ENCODE measurements around the gene IQGAP2.

The IQGAP2 gene

GRCh38 chr5:76524101-76524835, 121.2 kb downstream of the IQGAP2 start:
- no peak for TF ChIP-seq JUND (IDR thresholded peaks at IDR 0.05; ENCODE audit: low read depth)
- in situ Hi-C loops (cut with HindIII; ENCODE audit: low pct_unique_long_range_greater_than_20kb, low sequenced_read_pairs), result no loop called here
- DNase-seq (ENCODE audit: low read depth in 1 of 2, low spot score in 1 of 2), result no peak

GRCh38 chr5:76524868-76525267, 121.8 kb downstream of the IQGAP2 start:
- DNase-seq (ENCODE audit: low read depth in 1 of 2, low spot score in 1 of 2), result no peak
- no peak for TF ChIP-seq JUND (IDR thresholded peaks at IDR 0.05; ENCODE audit: low read depth)
- in situ Hi-C loops (cut with HindIII; ENCODE audit: low pct_unique_long_range_greater_than_20kb, low sequenced_read_pairs), result no loop called here

- TF ChIP-seq JUND (IDR thresholded peaks at IDR 0.05; ENCODE audit: low read depth), result no peak
- DNase-seq (ENCODE audit: low read depth in 1 of 2, low spot score in 1 of 2), result no peak
- in situ Hi-C loops (cut with HindIII; ENCODE audit: low pct_unique_long_range_greater_than_20kb, low sequenced_read_pairs), result no loop called here
These were observed 122.9 kb downstream of the IQGAP2 start for GRCh38 chr5:76525956-76526355.

- in situ Hi-C loops (cut with HindIII; ENCODE audit: low pct_unique_long_range_greater_than_20kb, low sequenced_read_pairs), result no loop called here
- DNase-seq (ENCODE audit: low read depth in 1 of 2, low spot score in 1 of 2), result no peak
- no peak for TF ChIP-seq JUND (IDR thresholded peaks at IDR 0.05; ENCODE audit: low read depth)
These were observed 124.0 kb downstream of the IQGAP2 start for GRCh38 chr5:76526950-76527583.

GRCh38 chr5:76527685-76528161, 124.6 kb downstream of the IQGAP2 start:
- no peak for DNase-seq (ENCODE audit: low read depth in 1 of 2, low spot score in 1 of 2)
- no peak for TF ChIP-seq JUND (IDR thresholded peaks at IDR 0.05; ENCODE audit: low read depth)
- in situ Hi-C loops (cut with HindIII; ENCODE audit: low pct_unique_long_range_greater_than_20kb, low sequenced_read_pairs), result no loop called here

GRCh38 chr5:76528547-76529331, 125.7 kb downstream of the IQGAP2 start:
- in situ Hi-C loops (cut with HindIII; ENCODE audit: low pct_unique_long_range_greater_than_20kb, low sequenced_read_pairs), result no loop called here
- no peak for TF ChIP-seq JUND (IDR thresholded peaks at IDR 0.05; ENCODE audit: low read depth)
- DNase-seq (ENCODE audit: low read depth in 1 of 2, low spot score in 1 of 2), result no peak

- TF ChIP-seq JUND (IDR thresholded peaks at IDR 0.05; ENCODE audit: low read depth), result no peak
- no peak for DNase-seq (ENCODE audit: low read depth in 1 of 2, low spot score in 1 of 2)
- in situ Hi-C loops (cut with HindIII; ENCODE audit: low pct_unique_long_range_greater_than_20kb, low sequenced_read_pairs), result no loop called here
These were observed 126.6 kb downstream of the IQGAP2 start for GRCh38 chr5:76529464-76530344.

GRCh38 chr5:76532052-76532451, 129.0 kb downstream of the IQGAP2 start:
- in situ Hi-C loops (cut with HindIII; ENCODE audit: low pct_unique_long_range_greater_than_20kb, low sequenced_read_pairs), result no loop called here
- DNase-seq (ENCODE audit: low read depth in 1 of 2, low spot score in 1 of 2), result no peak
- TF ChIP-seq JUND (IDR thresholded peaks at IDR 0.05; ENCODE audit: low read depth), result no peak

GRCh38 chr5:76532973-76533372, 129.9 kb downstream of the IQGAP2 start:
- DNase-seq (ENCODE audit: low read depth in 1 of 2, low spot score in 1 of 2), result no peak
- TF ChIP-seq JUND (IDR thresholded peaks at IDR 0.05; ENCODE audit: low read depth), result no peak
- in situ Hi-C loops (cut with HindIII; ENCODE audit: low pct_unique_long_range_greater_than_20kb, low sequenced_read_pairs), result no loop called here

GRCh38 chr5:76535577-76535976, 132.5 kb downstream of the IQGAP2 start:
- DNase-seq (ENCODE audit: low read depth in 1 of 2, low spot score in 1 of 2), result no peak
- TF ChIP-seq JUND (IDR thresholded peaks at IDR 0.05; ENCODE audit: low read depth), result no peak
- in situ Hi-C loops (cut with HindIII; ENCODE audit: low pct_unique_long_range_greater_than_20kb, low sequenced_read_pairs), result no loop called here

- DNase-seq (ENCODE audit: low read depth in 1 of 2, low spot score in 1 of 2), result no peak
- in situ Hi-C loops (cut with HindIII; ENCODE audit: low pct_unique_long_range_greater_than_20kb, low sequenced_read_pairs), result no loop called here
- no peak for TF ChIP-seq JUND (IDR thresholded peaks at IDR 0.05; ENCODE audit: low read depth)
These were observed 134.0 kb downstream of the IQGAP2 start for GRCh38 chr5:76537073-76537543.

GRCh38 chr5:76542241-76542640, 139.2 kb downstream of the IQGAP2 start:
- no peak for TF ChIP-seq JUND (IDR thresholded peaks at IDR 0.05; ENCODE audit: low read depth)
- in situ Hi-C loops (cut with HindIII; ENCODE audit: low pct_unique_long_range_greater_than_20kb, low sequenced_read_pairs), result no loop called here

More at GRCh38 chr5:76542241-76542640, 139.2 kb downstream of the IQGAP2 start:
- DNase-seq (ENCODE audit: low read depth in 1 of 2, low spot score in 1 of 2), result no peak
